Transverse colon (tissue), 4 donors: ENCODE data around the gene CHTF8.

ENCODE experiments used
- EP300 ChIP-seq: sonication (generic); formaldehyde crosslinking; IDR thresholded peaks from one replicate; pipeline ENCODE4 v1.6.1; 2017; ENCODE audit warnings: antibody characterized with exemption, low read depth
- POLR2A ChIP-seq: fragments of 450-650 bp; IDR thresholded peaks from one replicate; pipeline ENCODE4 v1.6.1; 2016; ENCODE audit warnings: antibody characterized with exemption, mild to moderate bottlenecking, moderate library complexity
- POLR2AphosphoS5 ChIP-seq, 3 donors: sonication (generic); formaldehyde crosslinking; IDR thresholded peaks; one replicate each; pipeline ENCODE4 v1.6.1; 2016; ENCODE audit warnings: antibody characterized with exemption in 3 of 3
- TF ChIP-seq, protein P1 (sequence below), 5 experiments: fragments of 200-600 bp in 3 of 5; fragments of 450-650 bp in 2 of 5; sonication (generic) in 3 of 5; IDR thresholded peaks; 1 replicate in 2 of 5; 2 replicates in 3 of 5; pipeline ENCODE4 v1.5.1; 2016 to 2017; ENCODE audit warnings: antibody characterized with exemption in 5 of 5, inconsistent platforms in 3 of 5, mild to moderate bottlenecking in 2 of 5, moderate library complexity in 1 of 5

DNA sequence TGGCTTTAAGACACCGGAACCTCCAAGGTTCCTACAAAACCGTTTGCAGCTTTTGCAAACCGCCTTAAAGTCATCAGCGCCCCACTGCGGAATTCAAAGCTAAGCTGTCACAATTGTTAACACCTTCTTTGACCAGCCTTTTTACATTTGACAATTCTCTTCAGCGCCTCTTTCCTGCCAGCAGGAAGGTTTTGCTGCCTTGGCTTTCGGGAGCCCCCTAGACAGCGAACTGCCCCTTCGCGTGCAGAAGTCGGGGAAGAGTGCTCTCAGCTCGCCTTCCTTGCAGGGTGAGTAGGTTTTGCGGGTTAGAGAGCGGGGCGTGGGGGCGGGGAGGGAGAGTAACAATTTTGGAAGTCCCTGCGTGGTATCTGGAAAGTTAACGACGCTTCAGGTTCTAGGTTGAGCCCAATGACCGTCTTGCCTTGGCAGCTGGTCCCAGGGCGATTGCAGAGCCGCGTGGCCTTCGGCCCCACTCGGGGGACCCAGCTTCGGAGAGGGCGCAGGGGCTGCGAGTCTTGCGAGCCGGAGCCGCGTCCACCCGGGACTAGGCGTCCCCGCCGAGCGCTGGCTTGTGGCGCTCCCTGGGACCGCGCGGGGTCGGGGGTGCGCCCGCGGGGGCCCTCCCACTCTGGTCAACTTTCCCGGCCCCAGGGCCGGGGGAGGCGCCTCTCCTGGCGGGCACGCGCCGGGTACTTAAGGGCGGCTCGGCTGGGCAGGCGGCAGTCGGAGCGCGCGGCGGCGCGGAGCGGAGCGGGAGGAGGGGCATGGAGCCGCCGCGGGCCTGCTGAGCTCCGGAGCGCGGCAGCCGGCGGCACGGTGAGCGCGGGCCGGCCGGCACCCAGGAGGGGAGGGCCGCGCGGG lies 26.7 kb downstream of the CHTF8 start, which contains the start of gene HAS3:
- TF ChIP-seq EP300: no peak
- TF ChIP-seq POLR2A: no peak
- TF ChIP-seq, protein P1, sequence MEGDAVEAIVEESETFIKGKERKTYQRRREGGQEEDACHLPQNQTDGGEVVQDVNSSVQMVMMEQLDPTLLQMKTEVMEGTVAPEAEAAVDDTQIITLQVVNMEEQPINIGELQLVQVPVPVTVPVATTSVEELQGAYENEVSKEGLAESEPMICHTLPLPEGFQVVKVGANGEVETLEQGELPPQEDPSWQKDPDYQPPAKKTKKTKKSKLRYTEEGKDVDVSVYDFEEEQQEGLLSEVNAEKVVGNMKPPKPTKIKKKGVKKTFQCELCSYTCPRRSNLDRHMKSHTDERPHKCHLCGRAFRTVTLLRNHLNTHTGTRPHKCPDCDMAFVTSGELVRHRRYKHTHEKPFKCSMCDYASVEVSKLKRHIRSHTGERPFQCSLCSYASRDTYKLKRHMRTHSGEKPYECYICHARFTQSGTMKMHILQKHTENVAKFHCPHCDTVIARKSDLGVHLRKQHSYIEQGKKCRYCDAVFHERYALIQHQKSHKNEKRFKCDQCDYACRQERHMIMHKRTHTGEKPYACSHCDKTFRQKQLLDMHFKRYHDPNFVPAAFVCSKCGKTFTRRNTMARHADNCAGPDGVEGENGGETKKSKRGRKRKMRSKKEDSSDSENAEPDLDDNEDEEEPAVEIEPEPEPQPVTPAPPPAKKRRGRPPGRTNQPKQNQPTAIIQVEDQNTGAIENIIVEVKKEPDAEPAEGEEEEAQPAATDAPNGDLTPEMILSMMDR (IDR thresholded peaks at IDR 0.05): peak in 3 of 5 experiments; percentile 8 to 23 (median 20)
- peak; percentile 10 to 71 (median 58) for TF ChIP-seq POLR2AphosphoS5 (IDR thresholded peaks at IDR 0.05)
